ENCODE data around the gene DBP.

- TF ChIP-seq EZH2 (IDR thresholded peaks at IDR 0.05; ENCODE audit: borderline replicate concordance, low read length): no peak
- no peak for TF ChIP-seq CTCF (IDR thresholded peaks at IDR 0.05; ENCODE audit: low read length)
Observed at GRCh38 chr19:48656840-48657474, 19.8 kb upstream of the DBP start.

Measured in OCI-LY1 (cell line).